Activated CD8-positive, alpha-beta memory T cell treated with anti-CD3 and anti-CD28 coated beads, Interleukin-2, amount 10 ng/mL, durations not matched to agents 7 days and 5 days (primary cell): ENCODE data around the gene PHF2. TPM values are rescaled to one million over a fixed set of nuclear protein-coding genes. Genes with fewer than 3 reads are reported as not detected.

Experiments
- ATAC-seq: fragments of 150-1000 bp; cut with Tn5 transposase; one replicate; pipeline ENCODE4 v1.10.0; 2021; ENCODE audit warnings: moderate library complexity
- CTCF ChIA-PET: fragments of 350-600 bp; sonication (Branson Sonifier 250); formaldehyde crosslinking; loops from one replicate; lab custom pipeline; 2021; ENCODE audit warnings: antibody characterized with exemption; lab: Charles Lee
- DNase-seq: peaks from one replicate; pipeline ENCODE4 v3.0.0-alpha.2; 2020
- H3K27ac Mint-ChIP-seq: one replicate; pipeline ENCODE4 v1.8.0; 2021; ENCODE audit warnings: mild to moderate bottlenecking, mixed read lengths
- H3K27me3 Mint-ChIP-seq: one replicate; pipeline ENCODE4 v1.8.0; 2021; ENCODE audit warnings: mixed read lengths
- H3K36me3 Mint-ChIP-seq: one replicate; pipeline ENCODE4 v1.8.0; 2021; ENCODE audit warnings: mild to moderate bottlenecking, mixed read lengths
- H3K4me1 Mint-ChIP-seq: one replicate; pipeline ENCODE4 v1.8.0; 2021; ENCODE audit warnings: mixed read lengths
- H3K4me3 Mint-ChIP-seq: one replicate; pipeline ENCODE4 v1.8.0; 2021; ENCODE audit warnings: mild to moderate bottlenecking, moderate library complexity, mixed read lengths
- H3K9me3 Mint-ChIP-seq: one replicate; pipeline ENCODE4 v1.8.0; 2022; ENCODE audit warnings: low read depth, mixed read lengths
- total RNA-seq, 2 experiments: library from RNA; stranded (reverse); gene quantifications; one replicate each; pipeline ENCODE4 v1.2.3, GENCODE V29; 2021

Gene PHF2
- total RNA-seq, 2 experiments from 2014 or later, result 25.1 to 26.3 TPM

DNA sequence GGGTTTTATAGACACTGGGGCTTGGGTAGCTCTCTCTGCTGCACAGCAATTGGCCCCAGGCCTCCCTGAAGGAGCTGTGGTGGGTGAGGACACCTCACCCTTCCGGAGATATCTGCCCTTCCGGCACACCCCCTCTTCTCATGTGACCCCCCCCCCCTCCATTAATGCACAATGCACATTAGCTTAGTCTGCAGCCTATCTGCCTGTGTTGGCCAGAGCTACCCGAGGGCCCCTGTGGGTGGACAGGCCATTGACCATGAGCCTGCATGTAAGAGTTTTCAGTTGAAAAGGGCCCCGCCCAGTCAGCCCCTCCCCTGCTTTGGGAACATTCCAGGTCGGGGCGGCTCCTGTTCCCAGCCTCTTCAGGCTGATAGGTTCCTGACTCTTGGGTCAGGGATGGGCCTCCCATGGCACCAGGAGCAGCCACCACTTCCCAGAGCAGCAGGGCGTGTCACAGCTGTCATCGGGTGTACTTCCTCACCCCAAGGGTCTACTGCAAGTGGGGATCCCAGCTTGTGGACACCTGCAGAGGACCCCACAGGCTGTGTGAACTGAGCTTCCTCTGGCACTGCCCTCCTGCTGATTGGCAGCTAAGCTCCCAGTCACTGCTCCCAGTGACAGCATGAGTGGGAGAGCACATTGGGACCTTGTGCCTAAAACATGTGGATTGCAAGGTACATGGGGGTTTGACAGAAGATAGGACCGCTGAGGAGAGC lies 17.8 kb downstream of the PHF2 start:
- Mint-ChIP-seq H3K36me3 (no peaks in the 10 kb centered on the region), H3K27me3 (no peaks in the 10 kb centered on the region), H3K4me1 (peaks cover 14% of the 10 kb centered on the region), H3K4me3 (no peak overlapping the region), H3K9me3 (no peaks in the 10 kb centered on the region), H3K27ac (no peak overlapping the region)
- CTCF ChIA-PET, result no interaction called here
- no peak for ATAC-seq
- DNase-seq, result peak; percentile 19

DNA sequence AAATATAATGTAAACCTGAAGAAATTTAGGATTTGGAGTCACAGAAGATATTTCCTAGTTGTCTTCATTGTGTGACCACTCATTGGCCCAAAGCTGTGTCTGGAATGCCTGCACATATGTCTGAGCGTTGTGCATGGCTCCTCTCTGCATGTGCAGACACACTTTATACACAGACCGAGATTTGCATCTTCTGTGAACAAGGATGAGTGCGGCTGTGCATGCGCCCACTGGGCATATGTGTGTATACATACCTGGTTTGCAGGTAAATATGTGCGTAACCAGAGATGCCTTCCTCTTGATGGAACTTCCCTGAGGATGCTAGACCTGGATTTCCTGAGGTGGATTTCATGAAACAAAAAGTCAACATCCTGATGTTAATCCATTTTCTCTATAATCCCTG lies 19.1 kb downstream of the PHF2 start:
- Mint-ChIP-seq H3K27me3 (no peaks in the 10 kb centered on the region), H3K27ac (no peak overlapping the region), H3K4me3 (no peak overlapping the region), H3K4me1 (peaks cover 22% of the 10 kb centered on the region), H3K36me3 (peaks cover 1% of the 10 kb centered on the region), H3K9me3 (no peaks in the 10 kb centered on the region)
- CTCF ChIA-PET, result no interaction called here
- DNase-seq (peak; percentile 30), ATAC-seq (no peak)

DNA sequence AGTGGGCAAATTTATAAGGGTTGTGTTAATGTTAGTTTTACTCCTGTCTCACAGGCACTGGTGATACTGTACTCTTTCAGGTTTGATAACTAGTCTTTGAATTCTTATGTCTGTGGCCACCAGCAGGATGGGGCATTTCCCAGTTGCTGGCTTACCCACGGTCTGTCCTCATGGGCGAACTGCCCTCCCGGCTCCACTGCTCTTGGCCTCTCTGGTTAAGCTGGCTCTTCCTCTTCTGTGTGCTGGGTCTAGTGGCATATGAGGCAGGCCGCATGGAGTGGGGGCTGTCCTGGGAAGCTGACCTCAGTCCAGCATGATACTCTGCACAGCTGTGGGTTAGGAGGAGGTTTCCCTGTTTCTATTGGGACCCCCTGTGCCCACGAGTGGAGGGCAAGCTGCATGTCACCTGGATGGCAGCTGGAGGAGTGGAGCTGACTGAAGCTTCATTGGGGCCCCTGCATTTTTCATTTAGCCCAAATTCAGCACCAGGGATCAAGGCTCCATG lies 19.5 kb downstream of the PHF2 start:
- CTCF ChIA-PET, result no interaction called here
- DNase-seq, result peak; percentile 14
- H3K4me1 Mint-ChIP-seq, result peaks cover 26% of the 10 kb centered on the region

DNA sequence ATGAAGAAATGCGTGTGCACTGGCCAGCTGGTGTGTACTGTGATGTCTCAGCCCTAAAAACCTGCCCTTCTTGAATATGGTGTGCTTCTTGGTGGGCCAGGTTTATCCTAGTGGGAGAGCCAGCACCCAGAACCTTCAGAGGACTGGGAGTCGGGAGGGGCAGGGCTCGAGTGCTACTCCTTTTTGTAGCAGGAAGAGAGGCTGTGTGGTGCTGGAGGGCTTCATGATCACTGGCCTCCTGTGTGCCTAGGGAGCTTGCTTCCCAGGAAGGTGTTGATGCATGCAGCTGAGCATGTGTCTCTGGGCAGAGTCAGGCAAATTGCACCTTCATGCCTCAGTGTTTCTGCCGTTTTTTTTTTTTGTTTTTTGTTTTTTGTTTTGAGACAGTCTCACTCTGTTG lies 20.0 kb downstream of the PHF2 start:
- DNase-seq (no peak), ATAC-seq (no peak)
- Mint-ChIP-seq H3K4me3 (no peak overlapping the region), H3K36me3 (peaks cover 1% of the 10 kb centered on the region), H3K27ac (no peak overlapping the region), H3K27me3 (no peaks in the 10 kb centered on the region), H3K9me3 (no peaks in the 10 kb centered on the region), H3K4me1 (peaks cover 27% of the 10 kb centered on the region)
- CTCF ChIA-PET, result no interaction called here

More for the DNA sequence above, 19.5 kb downstream of the PHF2 start:
- no peak for ATAC-seq
- Mint-ChIP-seq H3K27ac (no peak overlapping the region), H3K9me3 (no peaks in the 10 kb centered on the region), H3K27me3 (no peaks in the 10 kb centered on the region), H3K4me3 (no peak overlapping the region), H3K36me3 (peaks cover 1% of the 10 kb centered on the region)

- peaks cover 1% of the 10 kb centered on the region for H3K36me3 Mint-ChIP-seq
- ATAC-seq (no peak), DNase-seq (peak; percentile 28)
- H3K4me3 Mint-ChIP-seq, result no peak overlapping the region
- CTCF ChIA-PET, result interaction anchor here (1.2 kb wide), 1 partner anchor 16 kb away, joined by 3 read pairs; no protein-coding TSS in a partner anchor
- H3K4me1 Mint-ChIP-seq, result peaks cover 27% of the 10 kb centered on the region
- no peaks in the 10 kb centered on the region for H3K27me3 Mint-ChIP-seq
- no peak overlapping the region for H3K27ac Mint-ChIP-seq
- no peaks in the 10 kb centered on the region for H3K9me3 Mint-ChIP-seq
Observed at GRCh38 chr9:93597142-93597706, 20.8 kb downstream of the PHF2 start.

DNA sequence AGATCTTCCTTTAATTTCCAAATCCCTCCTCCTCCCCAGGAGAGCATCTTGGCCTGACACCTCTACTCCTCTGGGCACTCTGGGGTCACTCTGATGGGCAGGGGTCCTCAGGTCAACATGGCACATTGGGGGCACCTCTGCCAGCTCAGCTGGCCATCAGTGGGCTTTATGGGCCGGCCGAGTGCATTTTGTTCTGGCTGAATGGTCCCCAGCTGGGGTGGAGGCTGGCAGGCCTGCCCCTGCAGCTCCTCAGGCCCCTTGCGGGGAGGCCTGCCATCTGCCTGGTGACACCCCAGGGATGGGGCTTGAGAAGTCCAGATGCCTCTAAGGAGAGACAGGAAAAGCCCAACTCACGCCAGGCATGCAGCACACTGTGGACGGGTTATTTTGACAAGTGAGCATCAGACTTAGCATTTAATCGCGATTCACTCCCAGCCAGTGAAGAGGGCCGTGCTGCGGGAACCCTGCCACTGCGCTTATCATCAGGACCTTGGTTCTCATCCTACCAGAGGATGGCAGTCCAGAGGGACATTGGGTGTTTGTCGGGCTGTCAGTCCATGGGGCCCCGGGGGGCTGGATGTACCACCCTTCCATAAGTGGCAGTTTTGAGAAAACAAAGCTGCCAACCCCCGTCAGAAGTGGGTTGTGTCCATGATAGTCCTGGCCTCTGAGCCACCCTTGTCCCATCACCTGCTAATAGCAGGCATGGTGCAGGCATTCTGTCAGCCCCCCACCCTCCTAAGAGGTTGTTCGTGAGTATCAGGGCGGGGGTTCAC lies 21.7 kb downstream of the PHF2 start:
- peak; percentile 37 for DNase-seq
- CTCF ChIA-PET, result interaction anchor here (1.2 kb wide), 1 partner anchor 17 kb away, joined by 3 read pairs; no protein-coding TSS in a partner anchor
- Mint-ChIP-seq H3K36me3 (peaks cover 1% of the 10 kb centered on the region), H3K27me3 (no peaks in the 10 kb centered on the region), H3K9me3 (no peaks in the 10 kb centered on the region), H3K4me3 (no peak overlapping the region), H3K27ac (no peak overlapping the region), H3K4me1 (peaks cover 27% of the 10 kb centered on the region)
- ATAC-seq, result no peak

- H3K36me3 Mint-ChIP-seq, result peaks cover 5% of the 10 kb centered on the region
- H3K4me1 Mint-ChIP-seq, result peaks cover 27% of the 10 kb centered on the region
- H3K4me3 Mint-ChIP-seq, result no peak overlapping the region
- H3K27ac Mint-ChIP-seq, result peak overlapping the region; percentile 37
- ATAC-seq, result no peak
- DNase-seq, result peak; percentile 44
- H3K27me3 Mint-ChIP-seq, result no peaks in the 10 kb centered on the region
- H3K9me3 Mint-ChIP-seq, result no peaks in the 10 kb centered on the region
- CTCF ChIA-PET, result no interaction called here
Observed at GRCh38 chr9:93598647-93599241, 22.4 kb downstream of the PHF2 start.

DNA sequence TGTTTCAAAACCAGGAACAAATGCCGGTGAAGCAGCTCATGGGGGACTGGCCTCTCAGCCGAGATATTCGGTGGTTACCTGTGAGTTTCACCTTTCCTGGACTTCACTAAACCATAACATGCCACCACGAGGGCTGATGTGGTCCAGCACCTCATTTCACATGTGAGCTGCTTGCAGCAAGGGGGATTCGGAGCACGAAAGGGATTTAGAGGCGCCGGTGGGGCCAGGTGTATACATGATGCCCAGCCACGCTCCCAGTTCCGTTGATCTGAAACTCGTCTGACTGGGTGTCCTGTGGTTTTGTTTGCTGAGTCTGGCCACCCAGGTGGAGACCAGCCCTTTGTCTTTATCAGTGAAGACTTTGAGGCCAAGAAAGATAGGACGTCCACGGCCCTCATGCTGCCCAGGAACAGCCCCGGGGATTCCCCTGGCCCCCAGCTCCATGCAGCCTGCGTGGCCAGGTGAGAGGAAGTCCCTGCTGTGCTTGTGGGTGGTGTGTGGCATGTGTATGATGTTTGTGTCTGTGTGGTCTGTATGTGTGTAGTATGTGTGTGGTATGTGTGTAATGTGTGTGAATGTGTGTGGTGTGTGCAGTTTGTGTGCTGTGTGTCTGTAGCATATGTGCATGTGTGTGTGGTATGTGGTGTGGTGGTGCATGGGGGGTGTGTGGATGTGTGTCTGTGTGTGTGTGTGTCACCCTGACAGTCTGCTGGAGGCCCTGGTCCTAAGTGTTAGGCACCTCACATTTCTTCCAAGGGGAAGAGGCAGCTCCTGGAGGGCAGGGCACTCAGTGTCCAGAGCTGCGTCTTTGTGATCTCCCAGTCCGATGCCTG lies 23.4 kb downstream of the PHF2 start:
- Mint-ChIP-seq H3K4me1 (peaks cover 27% of the 10 kb centered on the region), H3K4me3 (no peak overlapping the region), H3K27ac (peak overlapping the region; percentile 29), H3K27me3 (no peaks in the 10 kb centered on the region), H3K9me3 (no peaks in the 10 kb centered on the region), H3K36me3 (peaks cover 7% of the 10 kb centered on the region)
- ATAC-seq (peak; percentile 27), DNase-seq (peak; percentile 37)
- CTCF ChIA-PET, result interaction anchor here (1.8 kb wide), 1 partner anchor 33 kb away, joined by 6 read pairs; no protein-coding TSS in a partner anchor

DNA sequence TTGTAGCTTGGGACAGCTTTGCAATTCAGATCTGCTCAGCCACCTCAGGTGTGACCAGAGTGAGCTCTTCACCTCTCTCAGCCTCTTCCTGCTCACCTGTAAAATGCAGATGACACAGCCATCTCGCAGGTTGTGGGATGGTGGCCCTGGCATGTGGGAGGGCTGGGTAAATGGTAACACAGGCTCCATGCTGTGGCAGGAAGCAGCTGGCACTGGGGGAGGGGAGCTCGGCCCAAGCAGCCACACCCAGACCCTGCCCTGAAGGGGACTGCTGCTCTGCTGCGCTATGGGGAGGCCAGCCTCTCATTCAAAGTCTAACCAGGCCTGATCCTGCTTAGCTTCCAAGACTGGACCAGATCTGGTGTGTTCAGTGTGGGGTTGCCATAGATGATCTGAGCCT lies 24.1 kb downstream of the PHF2 start:
- DNase-seq (peak; percentile 40), ATAC-seq (no peak)

DNA sequence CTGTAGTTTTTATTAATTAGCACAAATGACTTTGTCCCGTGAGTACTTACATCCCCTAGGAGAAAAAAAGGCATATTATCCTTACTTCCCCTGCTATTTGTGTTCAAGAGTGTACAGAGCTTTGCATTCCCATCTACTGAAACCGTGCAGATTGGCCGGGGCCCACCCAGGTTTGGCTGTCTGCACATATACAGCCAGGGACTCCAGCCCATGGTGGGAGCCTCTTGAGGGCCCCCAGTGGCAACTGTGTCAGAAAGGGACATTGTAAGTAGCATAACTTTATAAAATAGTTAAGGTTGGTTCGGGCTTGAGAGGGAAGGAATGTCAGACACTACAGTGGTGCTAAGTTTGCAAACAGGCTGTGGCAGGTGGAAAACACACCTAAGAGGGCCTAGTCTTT lies 24.7 kb downstream of the PHF2 start:
- ATAC-seq, result no peak
- Mint-ChIP-seq H3K27me3 (no peaks in the 10 kb centered on the region), H3K36me3 (peaks cover 12% of the 10 kb centered on the region), H3K4me1 (peaks cover 27% of the 10 kb centered on the region), H3K4me3 (no peak overlapping the region), H3K27ac (peak overlapping the region; percentile 27), H3K9me3 (peaks cover 3% of the 10 kb centered on the region)
- CTCF ChIA-PET, result interaction anchor here (1.8 kb wide), 1 partner anchor 35 kb away, joined by 6 read pairs; no protein-coding TSS in a partner anchor
- no peak for DNase-seq

More for the DNA sequence above, 24.1 kb downstream of the PHF2 start:
- H3K36me3 Mint-ChIP-seq, result peaks cover 9% of the 10 kb centered on the region
- peaks cover 2% of the 10 kb centered on the region for H3K9me3 Mint-ChIP-seq
- no peak overlapping the region for H3K27ac Mint-ChIP-seq
- no peaks in the 10 kb centered on the region for H3K27me3 Mint-ChIP-seq
- peaks cover 27% of the 10 kb centered on the region for H3K4me1 Mint-ChIP-seq
- no peak overlapping the region for H3K4me3 Mint-ChIP-seq
- CTCF ChIA-PET, result interaction anchor here (1.8 kb wide), 1 partner anchor 34 kb away, joined by 6 read pairs; no protein-coding TSS in a partner anchor

GRCh38 chr9:93601666-93602065 lies 25.3 kb downstream of the PHF2 start:
- H3K4me3 Mint-ChIP-seq, result no peak overlapping the region
- CTCF ChIA-PET, result no interaction called here

GRCh38 chr9:93603011-93603410 lies 26.6 kb downstream of the PHF2 start:
- Mint-ChIP-seq H3K9me3 (peaks cover 12% of the 10 kb centered on the region), H3K27me3 (no peaks in the 10 kb centered on the region), H3K4me1 (peaks cover 27% of the 10 kb centered on the region), H3K36me3 (peaks cover 23% of the 10 kb centered on the region), H3K4me3 (no peak overlapping the region), H3K27ac (no peak overlapping the region)
- CTCF ChIA-PET, result no interaction called here
- no peak for ATAC-seq
- DNase-seq, result no peak

More at GRCh38 chr9:93601666-93602065, 25.3 kb downstream of the PHF2 start:
- H3K27me3 Mint-ChIP-seq, result no peaks in the 10 kb centered on the region
- DNase-seq (no peak), ATAC-seq (no peak)
- H3K4me1 Mint-ChIP-seq, result peaks cover 27% of the 10 kb centered on the region
- peaks cover 6% of the 10 kb centered on the region for H3K9me3 Mint-ChIP-seq
- H3K27ac Mint-ChIP-seq, result no peak overlapping the region
- peaks cover 16% of the 10 kb centered on the region for H3K36me3 Mint-ChIP-seq
